ENCODE data around the gene EXOC4. TPM values are rescaled to one million over a fixed set of nuclear protein-coding genes. Genes with fewer than 3 reads are reported as not detected.

Gene EXOC4
- total RNA-seq, 1 donor from 2014 or later = 145 TPM

DNA sequence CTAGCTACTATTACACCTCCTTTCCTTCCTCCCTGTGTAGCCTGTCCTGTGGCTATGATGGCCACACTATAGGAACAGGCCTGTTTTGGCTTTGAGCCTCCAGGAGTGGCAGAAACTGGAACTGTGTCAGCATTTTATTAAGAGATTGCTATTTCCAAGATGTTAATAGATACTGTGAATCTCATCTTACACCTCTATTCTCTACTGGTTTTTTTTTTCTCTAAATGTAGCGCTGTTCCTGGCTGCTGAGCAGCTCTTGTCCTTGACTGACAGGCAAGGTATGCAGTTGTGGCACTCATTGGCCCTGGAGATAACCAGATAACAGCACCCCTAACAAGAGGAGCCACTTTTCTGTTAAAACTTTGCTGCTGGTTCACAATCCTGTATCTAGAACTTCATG lies 119.5 kb downstream of the EXOC4 start:
- no peak for DNase-seq (ENCODE audit: low spot score, unreplicated experiment)
- Mint-ChIP-seq H3K9me3 (ENCODE audit: low read depth) (peaks cover 1% of the 10 kb centered on the region), H3K27me3 (no peaks in the 10 kb centered on the region), H3K4me3 (ENCODE audit: low read depth) (no peak overlapping the region), H3K36me3 (ENCODE audit: insufficient read depth) (peaks cover 4% of the 10 kb centered on the region), H3K4me1 (ENCODE audit: low read depth) (peaks cover 9% of the 10 kb centered on the region), H3K27ac (no peak overlapping the region)
- TF ChIP-seq, protein P1, sequence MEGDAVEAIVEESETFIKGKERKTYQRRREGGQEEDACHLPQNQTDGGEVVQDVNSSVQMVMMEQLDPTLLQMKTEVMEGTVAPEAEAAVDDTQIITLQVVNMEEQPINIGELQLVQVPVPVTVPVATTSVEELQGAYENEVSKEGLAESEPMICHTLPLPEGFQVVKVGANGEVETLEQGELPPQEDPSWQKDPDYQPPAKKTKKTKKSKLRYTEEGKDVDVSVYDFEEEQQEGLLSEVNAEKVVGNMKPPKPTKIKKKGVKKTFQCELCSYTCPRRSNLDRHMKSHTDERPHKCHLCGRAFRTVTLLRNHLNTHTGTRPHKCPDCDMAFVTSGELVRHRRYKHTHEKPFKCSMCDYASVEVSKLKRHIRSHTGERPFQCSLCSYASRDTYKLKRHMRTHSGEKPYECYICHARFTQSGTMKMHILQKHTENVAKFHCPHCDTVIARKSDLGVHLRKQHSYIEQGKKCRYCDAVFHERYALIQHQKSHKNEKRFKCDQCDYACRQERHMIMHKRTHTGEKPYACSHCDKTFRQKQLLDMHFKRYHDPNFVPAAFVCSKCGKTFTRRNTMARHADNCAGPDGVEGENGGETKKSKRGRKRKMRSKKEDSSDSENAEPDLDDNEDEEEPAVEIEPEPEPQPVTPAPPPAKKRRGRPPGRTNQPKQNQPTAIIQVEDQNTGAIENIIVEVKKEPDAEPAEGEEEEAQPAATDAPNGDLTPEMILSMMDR (IDR thresholded peaks at IDR 0.05; ENCODE audit: unreplicated experiment) = no peak

GRCh38 chr7:133376514-133376913 lies 123.6 kb downstream of the EXOC4 start:
- no peak for DNase-seq (ENCODE audit: low spot score, unreplicated experiment)
- Mint-ChIP-seq H3K36me3 (ENCODE audit: insufficient read depth) (peaks cover 14% of the 10 kb centered on the region), H3K27ac (no peak overlapping the region), H3K9me3 (ENCODE audit: low read depth) (peaks cover 7% of the 10 kb centered on the region), H3K4me1 (ENCODE audit: low read depth) (peaks cover 4% of the 10 kb centered on the region), H3K27me3 (no peaks in the 10 kb centered on the region), H3K4me3 (ENCODE audit: low read depth) (no peak overlapping the region)
- TF ChIP-seq, protein P1 (IDR thresholded peaks at IDR 0.05; ENCODE audit: unreplicated experiment) = no peak

- H3K9me3 Mint-ChIP-seq (ENCODE audit: low read depth) = peaks cover 7% of the 10 kb centered on the region
- no peak for DNase-seq (ENCODE audit: low spot score, unreplicated experiment)
- H3K27me3 Mint-ChIP-seq = no peaks in the 10 kb centered on the region
- peaks cover 11% of the 10 kb centered on the region for H3K36me3 Mint-ChIP-seq (ENCODE audit: insufficient read depth)
- H3K4me3 Mint-ChIP-seq (ENCODE audit: low read depth) = no peak overlapping the region
- H3K4me1 Mint-ChIP-seq (ENCODE audit: low read depth) = no peaks in the 10 kb centered on the region
- no peak overlapping the region for H3K27ac Mint-ChIP-seq
- TF ChIP-seq, protein P1 (IDR thresholded peaks at IDR 0.05; ENCODE audit: unreplicated experiment) = no peak
These were observed 129.1 kb downstream of the EXOC4 start for GRCh38 chr7:133381965-133382364.

GRCh38 chr7:133382775-133383559 lies 130.1 kb downstream of the EXOC4 start:
- Mint-ChIP-seq H3K27ac (no peak overlapping the region), H3K9me3 (ENCODE audit: low read depth) (peaks cover 6% of the 10 kb centered on the region), H3K4me1 (ENCODE audit: low read depth) (no peaks in the 10 kb centered on the region), H3K36me3 (ENCODE audit: insufficient read depth) (peaks cover 7% of the 10 kb centered on the region), H3K4me3 (ENCODE audit: low read depth) (no peak overlapping the region), H3K27me3 (no peaks in the 10 kb centered on the region)
- TF ChIP-seq, protein P1 (IDR thresholded peaks at IDR 0.05; ENCODE audit: unreplicated experiment) = no peak
- no peak for DNase-seq (ENCODE audit: low spot score, unreplicated experiment)

DNA sequence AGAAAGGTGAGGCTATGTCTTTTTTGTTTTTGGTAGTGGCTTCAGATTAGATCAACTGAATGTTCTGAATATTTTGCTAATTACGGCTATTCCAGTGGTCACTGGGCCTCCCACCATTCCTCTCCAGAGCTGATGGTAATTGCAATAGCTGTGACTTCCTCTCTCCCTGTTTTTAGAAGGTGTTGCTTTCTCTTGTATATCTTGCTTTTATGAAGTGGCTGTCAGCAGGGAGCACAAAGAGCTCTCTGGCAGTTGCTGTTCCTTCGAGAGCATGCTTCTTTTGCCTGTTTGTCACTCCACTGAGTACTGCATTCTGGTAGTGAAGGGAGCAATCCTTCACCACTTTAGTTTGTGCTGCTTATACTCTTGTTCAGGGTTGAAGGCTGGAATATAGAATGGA lies 133.3 kb downstream of the EXOC4 start:
- H3K27ac Mint-ChIP-seq = no peak overlapping the region
- H3K4me3 Mint-ChIP-seq (ENCODE audit: low read depth) = no peak overlapping the region
- H3K36me3 Mint-ChIP-seq (ENCODE audit: insufficient read depth) = peaks cover 7% of the 10 kb centered on the region
- DNase-seq (ENCODE audit: low spot score, unreplicated experiment) = no peak
- no peaks in the 10 kb centered on the region for H3K27me3 Mint-ChIP-seq
- peaks cover 6% of the 10 kb centered on the region for H3K9me3 Mint-ChIP-seq (ENCODE audit: low read depth)
- TF ChIP-seq, protein P1 (IDR thresholded peaks at IDR 0.05; ENCODE audit: unreplicated experiment) = no peak
- no peaks in the 10 kb centered on the region for H3K4me1 Mint-ChIP-seq (ENCODE audit: low read depth)

Data from progenitor cell of endocrine pancreas (in vitro differentiated cells).